ENCODE data around the gene PFAS.

DNA sequence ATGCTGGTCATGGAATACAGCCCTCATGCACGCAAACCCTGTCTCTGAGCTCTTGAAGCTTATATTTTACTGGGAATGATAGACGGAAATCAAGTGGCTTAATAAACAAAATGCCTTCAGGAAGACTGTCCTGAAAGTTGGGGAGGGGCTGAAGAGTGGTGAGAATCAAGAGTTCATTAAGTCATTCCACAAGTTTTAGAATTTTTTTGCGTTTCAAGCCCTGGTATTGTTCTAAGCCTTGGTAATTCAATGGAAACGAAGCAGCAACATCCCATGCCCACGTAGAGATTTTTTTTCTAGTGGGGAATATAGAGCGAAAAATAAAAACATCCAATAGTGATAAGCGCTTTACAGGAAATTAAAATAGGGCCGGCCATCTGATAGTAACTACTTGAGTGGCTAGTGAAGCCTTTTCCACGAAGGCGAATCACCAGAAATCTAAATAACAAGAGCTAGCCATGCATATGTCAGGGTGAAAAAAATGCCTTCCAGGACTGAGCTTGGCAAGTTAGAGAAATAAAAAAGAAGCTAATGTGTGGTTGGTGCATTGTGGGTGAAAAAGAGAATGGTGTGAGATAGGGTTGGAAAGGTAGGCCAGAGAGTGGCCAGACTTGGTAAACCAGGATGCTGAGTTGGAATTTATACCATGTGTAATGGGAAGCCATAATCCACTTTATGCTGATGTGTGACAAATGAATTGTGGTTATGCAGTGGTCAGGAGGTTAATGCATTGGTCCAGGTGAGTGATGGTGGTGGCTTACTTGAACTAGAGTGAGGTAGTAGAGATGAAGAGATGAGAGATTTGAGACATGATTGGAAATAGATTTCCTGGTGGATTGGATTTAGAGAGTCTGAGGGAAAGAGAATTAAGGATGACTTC lies 772 bp downstream of the PFAS start:
- TF ChIP-seq TAF1 (IDR thresholded peaks at IDR 0.05; ENCODE audit: borderline replicate concordance, low read depth, low read length), result no peak
- TF ChIP-seq POLR2A (IDR thresholded peaks at IDR 0.05; ENCODE audit: low read depth, low read length), result no peak

All from GM12892 (cell line).